ENCODE results near the gene GABRE. TPM values are rescaled to one million over a fixed set of nuclear protein-coding genes. Genes with fewer than 3 reads are reported as not detected.

The GABRE gene, protein sequence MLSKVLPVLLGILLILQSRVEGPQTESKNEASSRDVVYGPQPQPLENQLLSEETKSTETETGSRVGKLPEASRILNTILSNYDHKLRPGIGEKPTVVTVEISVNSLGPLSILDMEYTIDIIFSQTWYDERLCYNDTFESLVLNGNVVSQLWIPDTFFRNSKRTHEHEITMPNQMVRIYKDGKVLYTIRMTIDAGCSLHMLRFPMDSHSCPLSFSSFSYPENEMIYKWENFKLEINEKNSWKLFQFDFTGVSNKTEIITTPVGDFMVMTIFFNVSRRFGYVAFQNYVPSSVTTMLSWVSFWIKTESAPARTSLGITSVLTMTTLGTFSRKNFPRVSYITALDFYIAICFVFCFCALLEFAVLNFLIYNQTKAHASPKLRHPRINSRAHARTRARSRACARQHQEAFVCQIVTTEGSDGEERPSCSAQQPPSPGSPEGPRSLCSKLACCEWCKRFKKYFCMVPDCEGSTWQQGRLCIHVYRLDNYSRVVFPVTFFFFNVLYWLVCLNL
- 10 to 100 TPM; 18.2 to 83.3 (median 35.6) TPM for polyA plus RNA-seq (ENCODE audit: insufficient read length in 10 of 10)
- long read RNA-seq, donor 1 = 0 reads
- long read RNA-seq, donor 2, full-length matches to known transcripts = 2 of 2 reads
- long read RNA-seq, donor 2, partial matches to known transcripts = 0 of 2 reads
- long read RNA-seq, donor 2, other reads (novel, unspliced or antisense) = 0 of 2 reads
- long read RNA-seq, donor 3 = 0 reads
- long read RNA-seq, donor 4, full-length matches to known transcripts = 2 of 2 reads
- long read RNA-seq, donor 4, partial matches to known transcripts = 0 of 2 reads
- long read RNA-seq, donor 4, other reads (novel, unspliced or antisense) = 0 of 2 reads
- long read RNA-seq, donor 5, full-length matches to known transcripts = 7 of 7 reads
- long read RNA-seq, donor 5, partial matches to known transcripts = 0 of 7 reads
- long read RNA-seq, donor 5, other reads (novel, unspliced or antisense) = 0 of 7 reads
- long read RNA-seq, donor 6, full-length matches to known transcripts = 2 of 2 reads
- long read RNA-seq, donor 6, partial matches to known transcripts = 0 of 2 reads
- long read RNA-seq, donor 6, other reads (novel, unspliced or antisense) = 0 of 2 reads
- long read RNA-seq, donor 7, full-length matches to known transcripts = 9 of 9 reads
- long read RNA-seq, donor 7, partial matches to known transcripts = 0 of 9 reads
- long read RNA-seq, donor 7, other reads (novel, unspliced or antisense) = 0 of 9 reads
- long read RNA-seq, donor 8, full-length matches to known transcripts = 1 of 1 reads
- long read RNA-seq, donor 8, partial matches to known transcripts = 0 of 1 reads
- long read RNA-seq, donor 8, other reads (novel, unspliced or antisense) = 0 of 1 reads
- long read RNA-seq, donor 9 = 0 reads

DNA sequence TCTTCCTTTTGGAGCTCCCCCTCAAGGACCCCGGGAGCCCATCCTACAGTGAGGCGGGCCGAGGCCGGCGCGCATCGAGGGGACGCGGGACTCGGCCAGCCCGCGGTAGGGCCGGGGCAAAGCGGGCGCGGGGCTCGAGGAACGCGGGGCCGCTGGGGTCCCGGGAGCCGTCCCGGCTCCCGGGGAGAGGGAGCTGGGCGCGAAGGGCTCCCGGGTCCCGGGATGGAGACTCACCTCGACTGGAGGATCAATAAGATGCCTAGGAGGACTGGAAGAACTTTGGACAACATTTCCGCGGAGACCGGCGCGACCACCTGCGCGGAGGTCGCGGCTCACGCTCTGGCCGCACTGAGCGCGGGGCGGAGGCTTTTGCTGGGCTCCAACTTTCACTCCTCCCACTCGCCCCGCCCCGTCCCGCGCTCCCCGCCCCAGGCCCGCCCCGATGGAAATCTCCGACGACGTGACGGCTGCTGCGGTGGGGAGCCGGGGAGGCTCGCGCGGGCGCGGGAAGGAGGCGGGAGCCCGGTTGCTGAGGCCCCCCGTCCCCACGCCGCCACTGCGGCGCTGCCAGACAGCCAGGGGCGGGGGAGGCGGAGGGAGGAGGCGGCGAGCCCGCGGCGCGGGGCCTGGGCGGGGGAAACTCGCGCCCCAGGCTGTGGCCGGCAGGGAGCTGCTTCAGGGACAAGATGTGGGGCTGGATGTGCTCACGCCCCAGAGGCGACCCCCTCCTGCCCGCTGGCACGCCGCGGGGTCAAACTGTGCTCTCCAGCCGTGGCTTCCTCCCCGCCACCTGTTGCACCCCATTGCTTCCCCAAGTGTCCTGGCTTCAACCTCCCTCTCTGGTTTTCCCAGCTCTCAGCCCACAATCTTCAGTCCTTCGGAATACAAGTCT is at the start of gene GABRE:
Gene GABRE, minus strand, starts transcription at position 341 of the 892 bp plus-strand sequence. Its CDS starts 51 bp downstream, at position 290.
- DNase-seq = peak; percentile 45 to 79 (median 68)

DNA sequence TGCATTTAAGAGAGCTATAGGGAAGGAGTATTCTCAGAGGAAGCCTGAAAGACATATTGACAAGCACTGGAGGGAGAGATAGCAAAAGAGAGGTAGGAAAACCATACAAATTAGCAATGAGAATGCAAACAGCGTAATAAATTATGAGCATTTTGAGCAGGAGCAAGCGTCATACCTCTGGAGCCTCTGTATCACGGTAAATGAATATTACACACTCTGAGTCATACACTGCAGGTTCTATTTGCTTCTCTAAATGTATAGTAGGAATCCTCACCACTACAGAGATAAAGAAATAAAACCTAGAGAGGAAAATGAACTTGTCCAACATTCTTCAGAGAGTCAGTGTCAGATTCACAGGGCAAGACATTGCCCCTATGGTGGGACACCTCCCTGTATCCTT is 46.4 kb upstream of the GABRE start:
- DNase-seq = no peak

DNA sequence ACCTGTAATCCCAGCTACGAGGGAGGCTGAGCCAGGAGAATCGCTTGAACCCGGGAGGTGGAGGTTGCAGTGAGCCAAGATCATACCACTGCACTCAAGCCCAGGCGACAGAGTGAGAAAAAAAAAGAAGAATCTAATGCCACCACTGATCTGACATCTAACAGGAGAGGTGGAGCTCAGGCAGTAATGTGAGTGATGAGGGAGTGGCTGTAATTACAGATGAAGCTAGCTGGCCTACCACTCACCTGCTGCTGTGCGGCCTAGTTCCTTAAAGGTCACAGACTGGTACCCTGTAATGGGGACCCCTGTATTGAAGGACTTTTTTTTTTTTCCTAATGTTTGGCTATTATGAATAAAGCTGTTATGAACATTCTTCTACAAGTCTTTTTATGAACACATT is 25.3 kb upstream of the GABRE start:
- DNase-seq = no peak

DNA sequence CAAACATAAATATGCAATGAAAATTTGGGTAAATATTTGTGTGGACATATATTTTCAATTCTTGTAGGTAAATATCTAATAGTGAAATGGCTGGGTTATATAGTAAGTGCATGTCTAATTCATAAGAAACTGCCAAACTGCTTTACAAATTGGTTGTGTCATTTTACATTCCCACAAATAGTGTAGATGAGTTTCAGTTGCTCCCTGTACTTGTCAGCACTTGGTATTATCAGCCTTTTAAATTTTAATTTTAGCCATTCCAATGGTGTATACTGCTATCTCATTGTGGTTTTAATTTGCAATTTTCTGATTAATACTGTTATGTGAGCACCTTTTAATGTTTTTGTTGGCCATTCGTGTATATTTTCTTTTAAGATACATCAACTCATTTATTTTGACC is 23.1 kb upstream of the GABRE start:
- DNase-seq = no peak

DNA sequence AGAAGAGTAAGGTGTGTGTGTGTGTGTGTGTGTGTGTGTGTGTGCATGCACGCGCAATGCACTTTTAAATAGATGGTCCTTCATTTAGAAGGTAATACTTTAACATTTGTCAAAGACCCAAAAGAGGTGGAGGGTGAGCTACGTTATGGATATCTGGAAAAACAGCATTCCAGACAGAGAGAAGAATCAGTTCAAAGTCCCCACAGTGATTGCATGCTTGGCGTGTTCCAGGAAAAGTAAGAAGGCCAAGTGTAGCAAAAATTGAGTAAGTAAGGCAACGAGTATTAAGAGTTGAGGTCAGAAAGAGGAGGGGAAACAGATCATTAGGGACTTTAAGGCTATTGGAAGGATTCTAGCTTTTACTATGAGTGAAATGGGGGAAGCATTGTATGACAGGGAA is 21.9 kb upstream of the GABRE start:
- DNase-seq = peak in 2 of 3 donors; percentile 26 to 31

DNA sequence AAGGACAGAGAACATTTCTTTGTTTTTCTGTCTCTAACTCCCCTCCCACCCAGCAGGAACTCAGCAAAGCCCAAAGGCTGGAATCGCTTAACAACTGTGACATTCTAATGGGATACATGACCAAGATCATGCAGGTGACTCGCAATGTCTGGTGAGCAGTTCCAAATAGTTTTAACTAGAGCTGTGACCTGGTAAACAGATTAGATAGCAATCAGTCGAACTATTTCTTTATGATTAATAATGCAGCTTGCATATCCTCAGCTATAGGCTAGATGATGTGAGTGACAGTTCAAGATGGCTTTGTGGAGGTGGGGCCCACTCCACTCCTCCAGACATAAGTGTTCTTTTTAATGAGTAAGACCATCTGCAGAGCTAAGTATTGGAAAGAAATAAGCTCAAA is 20.0 kb upstream of the GABRE start:
- DNase-seq = no peak

DNA sequence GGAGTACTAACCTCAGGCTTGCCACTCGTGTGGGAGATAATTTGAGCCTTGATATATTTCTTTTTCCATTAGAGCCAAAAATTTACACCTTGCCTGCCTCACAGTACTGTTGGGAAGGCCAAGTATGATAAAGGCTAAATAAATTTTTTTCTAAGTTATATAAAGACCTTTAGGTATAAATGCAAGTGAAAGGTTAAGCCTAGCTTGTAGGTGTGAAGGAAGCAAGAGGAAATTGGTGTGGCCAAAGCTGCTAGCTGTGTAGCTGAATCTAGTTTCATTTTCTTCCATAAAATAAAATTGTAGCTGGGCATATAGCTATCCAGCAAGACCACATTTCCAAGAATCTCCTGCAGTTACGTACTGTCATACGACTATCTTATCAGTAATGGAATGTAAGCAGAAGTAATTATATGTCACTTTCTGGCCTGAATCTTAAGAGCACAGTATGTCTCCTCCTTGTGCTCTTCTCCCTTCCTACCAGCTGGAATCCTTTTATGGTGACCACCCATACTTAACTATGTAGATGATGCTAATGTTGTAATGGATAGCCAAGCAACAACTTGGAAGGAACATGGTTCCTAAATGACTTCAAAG is 14.3 kb upstream of the GABRE start:
- no peak for DNase-seq

DNA sequence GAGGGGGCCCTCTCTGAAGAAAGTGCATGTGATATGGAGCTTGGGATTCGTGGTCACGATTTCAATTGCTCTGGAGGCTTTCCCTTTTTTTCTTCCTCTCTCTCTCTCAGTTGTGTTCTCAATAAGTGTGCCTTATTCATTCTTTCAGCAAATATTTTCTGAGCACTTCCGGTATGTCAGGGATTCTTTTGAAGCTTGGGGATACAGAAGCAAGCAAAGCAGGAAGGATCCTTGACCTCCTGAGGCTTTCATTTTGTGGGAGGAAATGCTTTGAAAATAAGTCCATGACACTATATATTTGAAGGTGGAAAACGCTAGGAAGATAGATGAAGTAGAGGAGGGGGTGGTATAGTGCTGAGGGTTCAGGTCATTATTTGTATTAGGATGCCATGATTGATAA is 12.6 kb upstream of the GABRE start:
- DNase-seq = no peak

DNA sequence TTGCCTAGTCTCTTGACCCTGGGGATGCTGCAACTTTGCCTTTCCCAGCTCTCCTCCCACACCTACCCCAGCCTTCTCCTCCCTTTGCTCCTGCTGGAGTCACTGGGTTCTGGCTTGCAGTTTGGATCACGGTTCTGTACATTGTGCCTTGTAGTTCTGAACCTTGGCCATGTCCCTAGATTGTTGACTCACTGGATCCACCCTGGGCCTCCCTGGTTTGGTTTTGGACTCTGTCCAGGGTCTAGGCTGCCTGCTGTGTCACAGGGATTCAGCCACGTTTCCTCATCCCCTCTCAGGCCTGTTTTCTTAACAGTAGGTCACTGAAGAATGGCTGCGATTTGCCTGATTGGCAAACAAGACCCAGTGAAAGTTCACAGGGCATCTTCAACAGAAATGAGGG is 11.5 kb upstream of the GABRE start:
- DNase-seq = no peak

DNA sequence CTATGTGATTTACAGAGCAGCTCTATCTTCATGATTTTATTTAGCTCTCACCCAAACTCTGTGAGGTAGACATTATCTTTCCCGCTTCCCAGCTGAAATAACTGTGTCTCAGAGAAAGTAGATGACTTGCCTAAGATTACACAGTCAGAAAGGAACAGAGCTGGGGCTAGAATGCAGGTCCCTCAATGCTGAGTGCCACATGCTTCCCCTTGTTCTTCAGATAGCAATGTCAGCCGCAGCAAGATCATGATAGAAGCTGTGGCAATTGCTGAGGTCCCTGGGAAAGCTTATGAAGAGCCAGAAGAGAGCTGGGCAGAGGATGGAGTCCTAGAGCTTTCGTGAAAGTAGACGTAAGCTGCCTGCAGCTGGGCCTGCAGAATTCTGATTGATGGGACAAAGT is 11.1 kb upstream of the GABRE start:
- no peak for DNase-seq

DNA sequence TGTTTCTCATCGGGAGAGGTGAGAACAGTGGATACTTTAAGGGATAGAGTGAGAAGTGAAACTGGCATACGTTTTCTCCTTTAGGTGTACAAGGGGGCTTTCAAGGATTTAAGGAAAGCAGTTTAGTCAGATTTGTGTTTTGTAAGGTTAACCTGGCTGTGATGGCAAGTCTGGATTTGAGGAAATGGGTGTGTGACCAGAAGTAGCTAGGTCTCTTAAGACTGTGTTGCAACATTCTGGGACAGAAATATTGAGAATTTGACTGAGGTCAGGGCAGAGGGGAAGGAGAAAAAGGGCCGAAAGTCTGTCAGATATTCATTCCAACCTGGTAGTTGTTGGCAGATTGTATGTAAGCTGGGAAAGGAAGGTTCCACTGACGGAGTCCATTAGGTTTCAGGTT is 10.4 kb upstream of the GABRE start:
- DNase-seq = no peak

DNA sequence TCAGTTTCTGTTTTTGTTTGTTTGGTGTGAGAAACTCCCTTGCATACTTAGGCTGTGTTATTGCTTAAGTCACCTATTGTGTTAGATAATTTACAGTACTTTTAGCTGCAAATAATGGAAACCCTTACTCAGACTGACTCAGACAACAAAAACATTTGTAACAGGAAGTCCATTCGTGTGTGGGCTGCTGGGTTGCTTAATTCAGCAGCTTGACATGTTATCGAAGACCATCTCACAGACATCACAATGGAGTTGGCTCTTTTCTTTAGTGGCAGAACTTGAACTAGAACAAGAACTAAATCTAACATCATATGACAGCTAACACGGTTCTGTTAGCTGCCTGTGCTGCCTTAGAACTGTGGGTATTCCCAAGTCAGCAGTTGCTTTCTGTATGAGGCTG is 9.9 kb upstream of the GABRE start:
- peak in 1 of 3 donors; percentile 51 for DNase-seq

DNA sequence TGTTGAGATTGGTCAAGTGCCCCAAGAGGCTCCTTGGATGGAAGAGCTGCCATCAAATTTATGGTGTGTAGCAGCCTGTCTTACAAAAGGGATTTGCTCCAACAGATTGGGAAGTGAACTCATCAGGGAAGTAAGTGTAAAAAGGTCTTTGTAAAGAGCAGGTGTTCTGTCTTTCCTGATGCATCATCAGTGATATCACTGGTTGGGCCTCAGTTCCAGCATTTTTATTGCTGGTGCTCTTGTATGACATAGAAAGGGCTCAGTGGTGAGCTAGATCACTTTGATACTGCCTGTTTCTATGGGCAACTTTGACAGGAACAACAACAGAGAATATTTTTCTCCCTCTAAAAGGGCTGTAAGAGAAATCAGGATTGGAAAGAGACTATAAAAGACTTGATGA is 8.7 kb upstream of the GABRE start:
- DNase-seq = no peak

DNA sequence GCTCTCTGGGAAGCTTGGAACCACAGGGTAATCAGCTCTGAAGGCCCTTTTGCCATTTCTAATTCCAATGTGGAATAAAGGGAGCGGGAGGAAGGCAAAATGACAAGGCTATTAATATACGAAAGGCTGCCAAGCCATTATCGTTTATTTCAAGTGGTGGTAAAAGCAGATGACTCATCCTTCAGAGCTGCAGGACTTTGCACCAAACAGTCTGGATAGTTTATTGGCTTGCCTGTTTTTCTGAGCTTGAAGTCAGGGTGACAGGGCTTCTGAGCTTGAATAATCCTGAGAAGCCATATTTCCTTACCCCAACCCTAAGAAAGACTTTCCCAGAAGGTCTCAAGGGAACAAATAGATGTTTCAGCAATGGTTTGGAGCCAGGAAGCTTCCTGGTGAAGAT is 7.7 kb upstream of the GABRE start:
- DNase-seq = peak in 1 of 3 donors; percentile 70

DNA sequence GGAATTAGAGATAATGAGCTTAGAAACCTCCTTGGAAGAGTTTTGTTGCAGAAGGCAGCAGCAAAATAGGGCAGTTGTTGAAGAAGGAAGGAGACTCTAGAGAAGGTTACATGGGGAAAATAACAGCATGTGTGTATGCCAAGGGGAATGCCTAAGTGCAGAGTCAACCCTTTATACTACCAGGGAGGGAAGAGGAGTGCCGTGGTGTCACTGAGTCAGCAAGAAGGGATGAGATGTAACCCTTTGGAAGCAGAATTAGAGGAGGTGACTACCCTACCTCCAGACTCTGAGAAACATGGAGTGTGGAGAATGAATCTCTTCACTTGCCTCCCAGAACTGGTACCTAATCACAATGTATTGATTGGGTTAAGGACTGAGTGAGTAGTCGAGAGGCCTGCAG is 6.7 kb upstream of the GABRE start:
- no peak for DNase-seq

DNA sequence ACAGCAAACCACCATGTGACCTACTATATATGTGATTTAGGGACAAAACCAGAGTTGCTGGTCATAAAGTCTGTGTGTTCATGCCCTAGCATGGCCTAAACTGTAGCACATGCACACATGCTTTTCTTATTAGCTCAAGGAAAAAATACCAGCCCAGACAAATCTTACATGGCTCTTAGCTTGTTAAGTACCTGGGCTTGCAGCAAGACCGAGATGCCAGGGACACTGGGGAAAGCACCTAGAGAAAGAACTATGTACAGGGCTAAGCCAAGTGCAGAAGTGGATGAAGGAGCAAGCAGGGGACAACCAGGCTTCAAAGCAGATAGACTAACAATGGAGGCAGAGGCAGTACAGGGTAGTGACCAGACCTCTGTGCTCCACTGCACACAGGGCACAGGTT is 3.4 kb upstream of the GABRE start:
- no peak for DNase-seq

DNA sequence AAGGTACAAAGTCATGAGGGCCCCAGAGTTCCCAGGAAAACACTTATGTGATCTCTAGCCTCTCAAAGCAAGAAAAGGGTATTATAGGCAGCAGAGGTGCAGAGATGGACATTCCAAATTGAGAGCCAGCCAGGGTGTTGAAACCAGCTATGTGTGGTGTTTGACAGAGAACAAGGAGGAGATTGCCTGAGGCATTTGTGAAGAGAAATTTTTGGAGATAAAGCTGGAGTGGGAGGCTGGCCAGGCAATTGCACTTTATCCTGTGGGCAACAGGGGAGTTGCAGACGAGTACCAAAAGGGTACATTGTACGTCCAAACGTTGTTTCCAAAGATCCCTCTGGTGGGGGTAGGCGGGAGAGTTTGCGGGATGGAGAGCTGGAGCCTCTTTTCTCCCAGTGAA is 2.5 kb upstream of the GABRE start:
- no peak for DNase-seq

DNA sequence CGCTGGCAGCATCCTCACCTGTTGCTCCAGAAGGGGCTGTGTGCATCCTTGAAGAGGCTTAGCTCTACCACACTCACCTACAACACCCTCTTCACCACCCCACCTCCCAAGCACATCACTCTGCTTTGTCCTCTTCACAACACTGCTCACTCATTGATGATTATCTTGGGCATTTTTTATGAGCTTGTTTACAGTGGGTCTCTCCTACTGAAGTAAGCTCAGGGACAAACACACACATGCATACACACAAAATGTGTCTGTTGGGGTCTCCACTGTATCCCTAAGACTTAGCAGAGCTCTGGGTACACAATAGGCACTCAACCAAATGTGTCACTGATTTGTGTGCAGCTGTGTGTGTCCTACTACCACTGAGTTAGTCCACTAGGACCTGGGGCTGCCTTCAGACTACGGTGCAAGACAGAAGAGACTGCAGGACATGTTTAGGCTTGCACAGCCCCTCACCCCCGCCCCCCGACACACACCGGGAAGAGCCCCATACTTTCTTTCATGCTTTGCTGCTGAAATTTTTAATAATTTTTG is 1.3 kb upstream of the GABRE start:
- DNase-seq = no peak

DNA sequence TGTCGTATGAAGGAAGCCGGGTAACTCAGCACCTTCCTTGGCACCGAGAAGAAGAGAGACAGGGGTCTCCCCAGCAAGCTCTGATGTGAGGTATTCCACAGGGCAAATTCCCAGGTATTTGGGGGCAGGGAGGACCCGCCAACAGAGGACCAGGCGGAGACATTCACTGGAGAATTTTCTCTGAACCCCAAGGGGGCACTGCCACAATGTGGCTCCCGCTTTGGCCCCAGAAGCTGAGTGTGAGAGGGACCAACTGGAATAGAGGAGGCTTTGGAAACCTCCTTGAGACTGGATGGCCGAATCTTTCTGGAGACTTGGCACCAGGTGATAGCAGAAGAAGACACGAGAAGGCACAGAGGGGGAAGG is 735 bp upstream of the GABRE start:
- DNase-seq = no peak

DNA sequence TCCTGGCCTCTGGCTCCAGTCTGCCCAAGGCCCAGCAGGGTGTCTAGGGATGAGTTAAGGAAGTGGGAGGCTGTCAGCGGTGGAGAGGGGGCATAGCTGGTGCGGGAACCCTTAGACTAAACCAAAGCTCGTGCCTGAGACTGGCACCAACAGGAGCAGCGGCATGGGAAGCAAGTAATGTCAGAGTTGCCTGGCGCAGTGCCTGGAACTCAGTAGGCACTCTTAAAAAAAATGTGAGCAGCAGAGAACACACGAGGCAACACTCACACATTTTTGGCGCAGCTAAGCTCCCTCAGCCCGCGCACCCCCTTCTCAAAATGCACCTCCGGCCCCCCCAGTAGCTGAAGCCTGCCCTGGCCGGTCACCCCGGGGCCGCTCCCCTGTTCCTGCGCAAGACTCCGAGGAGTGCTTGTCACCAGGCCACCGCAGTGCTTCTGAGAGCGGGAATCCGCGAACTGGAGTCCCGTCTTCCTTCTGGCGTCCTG is 583 bp downstream of the GABRE start:
- peak in 2 of 3 donors; percentile 22 to 58 for DNase-seq
